Smooth muscle cell (in vitro differentiated cells): ENCODE measurements around the gene LAPTM5. TPM values are rescaled to one million over a fixed set of nuclear protein-coding genes. Genes with fewer than 3 reads are reported as not detected.
A peak's percentile ranks its signal among the peaks of the same experiment; 100 is the strongest.

Source experiments
- DNase-seq: peaks from one replicate; lab custom pipeline; 2025; ENCODE audit not compliant: unreplicated experiment; lab: John Stamatoyannopoulos, UW
- H2AFZ ChIP-seq: fragments of 200-600 bp; sonication (generic); 2 replicates; pipeline ENCODE4 v1.6.0; 2016; ENCODE audit warnings: antibody characterized with exemption, low read depth, mild to moderate bottlenecking
- H3F3A ChIP-seq: fragments of 200-600 bp; sonication (generic); 2 replicates; pipeline ENCODE4 v1.6.0; 2017; ENCODE audit warnings: antibody characterized with exemption, low read depth
- H3K27ac ChIP-seq: fragments of 200-600 bp; sonication (generic); 2 replicates; pipeline ENCODE4 v1.5.1; 2016; ENCODE audit warnings: low read depth, mild to moderate bottlenecking
- H3K27me3 ChIP-seq: fragments of 200-600 bp; sonication (generic); 2 replicates; pipeline ENCODE4 v1.6.1; 2016; ENCODE audit warnings: low read depth, mild to moderate bottlenecking
- H3K36me3 ChIP-seq: fragments of 200-600 bp; sonication (generic); 2 replicates; pipeline ENCODE4 v1.5.1; 2016; ENCODE audit warnings: low read depth
- H3K4me1 ChIP-seq: fragments of 200-600 bp; sonication (generic); 2 replicates; pipeline ENCODE4 v1.5.1; 2016; ENCODE audit warnings: low read depth
- H3K4me2 ChIP-seq: fragments of 200-600 bp; sonication (generic); 2 replicates; pipeline ENCODE4 v1.6.0; 2016; ENCODE audit warnings: mild to moderate bottlenecking
- H3K4me3 ChIP-seq: fragments of 200-600 bp; sonication (generic); 2 replicates; pipeline ENCODE4 v1.5.1; 2016; ENCODE audit warnings: mild to moderate bottlenecking
- H3K79me2 ChIP-seq: fragments of 200-600 bp; sonication (generic); 2 replicates; pipeline ENCODE4 v1.6.0; 2016; ENCODE audit warnings: low read depth, mild to moderate bottlenecking
- H3K9ac ChIP-seq: fragments of 200-600 bp; sonication (generic); 2 replicates; pipeline ENCODE4 v1.6.0; 2016; ENCODE audit warnings: low read depth
- H3K9me3 ChIP-seq: fragments of 200-600 bp; sonication (generic); replicated peaks from 2 replicates; pipeline ENCODE4 v1.5.1; 2016; ENCODE audit warnings: low read depth
- H4K20me1 ChIP-seq: fragments of 200-600 bp; sonication (generic); 2 replicates; pipeline ENCODE4 v1.6.0; 2016; ENCODE audit warnings: low read depth
- CTCF ChIP-seq: fragments of 200-600 bp; sonication (generic); IDR thresholded peaks from 2 replicates; pipeline ENCODE4 v1.5.1; 2017; ENCODE audit warnings: borderline replicate concordance, mild to moderate bottlenecking, antibody characterized with exemption; ENCODE audit not compliant: insufficient read depth, poor library complexity, severe bottlenecking
- WGBS: methylation state at CpG from one replicate; pipeline ENCODE4 v1.1.7; 2016; ENCODE audit warnings: low lambda C conversion rate; 5-methylcytosine and 5-hydroxymethylcytosine counted together
- polyA plus RNA-seq: library from polyadenylated mRNA; unstranded; fragments of >200 nt; fragmentation: Nextera tagmentation; extraction: Ambion mirVana; gene quantifications from 2 replicates; pipeline ENCODE4 v1.2.1, GENCODE V29; 2016
- total RNA-seq: library from RNA; depleted of rRNA; stranded (reverse); fragments of >200 nt; gene quantifications from 2 replicates; pipeline ENCODE4 v1.2.3, GENCODE V29; 2014

The LAPTM5 gene
- total and polyA plus RNA-seq, 2 experiments from 2014 or later, result 0.63 to 1.4 TPM

- H3K27me3 ChIP-seq, result no peaks in the 10 kb centered on the region
- WGBS, result 70% methylated on average over 5 of the region's 5 CpGs
- no peaks in the 10 kb centered on the region for H3K79me2 ChIP-seq
- H4K20me1 ChIP-seq, result no peaks in the 10 kb centered on the region
- H3K4me2 ChIP-seq, result no peak overlapping the region
- H3K4me1 ChIP-seq, result peaks cover 13% of the 10 kb centered on the region
- DNase-seq, result no peak
- H3K9me3 ChIP-seq, result no peaks in the 10 kb centered on the region
- H3K27ac ChIP-seq, result peak overlapping the region; percentile 23
- H3F3A ChIP-seq, result no peaks in the 10 kb centered on the region
- TF ChIP-seq CTCF, result no peak
- H3K4me3 ChIP-seq, result no peak overlapping the region
- H3K9ac ChIP-seq, result no peak overlapping the region
- no peaks in the 10 kb centered on the region for H3K36me3 ChIP-seq
- no peak overlapping the region for H2AFZ ChIP-seq
Measured at GRCh38 chr1:30764396-30764795, 6.8 kb upstream of the LAPTM5 start.

- Histone ChIP-seq H3K4me3 (no peak overlapping the region), H3F3A (no peaks in the 10 kb centered on the region), H4K20me1 (no peaks in the 10 kb centered on the region), H3K4me1 (peaks cover 13% of the 10 kb centered on the region), H3K9ac (no peak overlapping the region), H3K36me3 (no peaks in the 10 kb centered on the region), H3K27ac (peak overlapping the region; percentile 28), H3K79me2 (no peaks in the 10 kb centered on the region), H3K4me2 (no peak overlapping the region), H3K27me3 (no peaks in the 10 kb centered on the region), H3K9me3 (no peaks in the 10 kb centered on the region), H2AFZ (no peak overlapping the region)
- DNase-seq, result no peak
- WGBS, result 57% methylated on average over 10 of the region's 10 CpGs
- TF ChIP-seq CTCF, result no peak
Measured at GRCh38 chr1:30763651-30764248, 6.2 kb upstream of the LAPTM5 start.

GRCh38 chr1:30762930-30763650 lies 5.5 kb upstream of the LAPTM5 start:
- no peak overlapping the region for H3K4me2 ChIP-seq
- no peaks in the 10 kb centered on the region for H4K20me1 ChIP-seq
- H3K27me3 ChIP-seq, result no peaks in the 10 kb centered on the region
- H3K9me3 ChIP-seq, result no peaks in the 10 kb centered on the region
- no peaks in the 10 kb centered on the region for H3K36me3 ChIP-seq
- H3K27ac ChIP-seq, result peak overlapping the region; percentile 28
- H3K4me3 ChIP-seq, result no peak overlapping the region
- no peaks in the 10 kb centered on the region for H3K79me2 ChIP-seq
- 77% methylated on average over 7 of the region's 7 CpGs for WGBS
- H3K9ac ChIP-seq, result no peak overlapping the region
- H3F3A ChIP-seq, result no peaks in the 10 kb centered on the region
- no peak for DNase-seq
- no peak for TF ChIP-seq CTCF
- H3K4me1 ChIP-seq, result peaks cover 13% of the 10 kb centered on the region
- H2AFZ ChIP-seq, result no peak overlapping the region
